LNCAP (cell line): Measurements from ENCODE around the gene ZFP3.

ENCODE experiments used
- CTCF ChIP-seq: fragments of 450-650 bp; IDR thresholded peaks from 2 replicates; pipeline ENCODE4 v1.5.1; 2017; ENCODE audit warnings: mild to moderate bottlenecking

Gene ZFP3

GRCh38 chr17:5131146-5131715 lies 53.0 kb downstream of the ZFP3 start:
- TF ChIP-seq CTCF = no peak

GRCh38 chr17:5133311-5133710 lies 55.0 kb downstream of the ZFP3 start:
- no peak for TF ChIP-seq CTCF

DNA sequence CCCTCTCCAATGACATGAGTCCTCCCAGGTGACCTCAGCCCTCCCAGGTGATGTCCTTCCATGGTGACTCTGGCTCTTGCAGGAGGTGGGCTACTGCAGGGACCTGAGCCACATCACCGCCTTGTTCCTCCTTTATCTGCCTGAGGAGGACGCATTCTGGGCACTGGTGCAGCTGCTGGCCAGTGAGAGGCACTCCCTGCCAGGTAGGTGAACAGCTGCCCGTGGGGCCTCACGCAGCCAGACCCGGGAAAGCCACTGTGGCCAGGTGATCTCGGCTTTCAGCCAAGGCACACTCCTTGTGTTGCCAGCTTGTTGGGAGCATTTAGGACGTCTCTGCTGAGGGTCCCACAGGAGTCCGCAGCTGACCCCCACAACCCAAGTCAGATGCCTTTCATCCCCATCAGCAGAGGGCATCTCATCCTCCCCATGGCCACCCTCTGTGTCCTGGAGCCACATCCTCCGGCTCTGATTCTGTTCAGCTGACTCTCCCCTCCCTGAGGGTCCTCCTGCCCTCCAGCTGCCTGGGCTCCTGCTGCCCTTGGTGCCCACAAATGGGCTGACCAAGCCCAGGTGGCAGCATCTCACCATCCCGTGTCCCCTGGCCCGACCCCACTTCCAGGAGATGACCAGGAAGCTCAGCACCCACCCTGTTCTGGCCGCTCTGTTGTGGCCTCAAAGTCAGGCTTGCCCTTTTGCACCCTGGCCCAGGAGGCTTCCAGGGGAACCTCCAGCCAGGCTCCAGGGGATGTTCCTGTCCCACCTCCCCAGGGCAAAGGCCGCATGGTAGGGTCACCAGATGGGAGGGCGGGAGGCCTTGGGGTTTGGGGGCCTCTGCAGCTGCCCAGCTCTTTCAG lies 57.7 kb downstream of the ZFP3 start:
- no peak for TF ChIP-seq CTCF

- no peak for TF ChIP-seq CTCF
Measured at GRCh38 chr17:5138616-5139457, 60.6 kb downstream of the ZFP3 start.

DNA sequence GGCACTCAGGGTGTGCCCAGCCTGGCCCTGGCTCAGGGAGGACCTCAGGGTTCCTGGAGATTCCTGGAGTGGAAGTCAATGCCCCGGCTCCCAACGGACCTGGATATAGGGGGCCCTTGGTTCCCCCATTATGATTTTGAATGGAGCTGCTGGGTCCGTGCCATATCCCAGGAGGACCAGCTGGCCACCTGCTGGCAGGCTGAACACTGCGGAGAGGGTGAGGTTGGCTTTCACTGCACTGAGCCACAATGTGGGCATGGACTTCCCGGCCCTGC lies 61.1 kb downstream of the ZFP3 start:
- no peak for TF ChIP-seq CTCF
